ENCODE results near the gene YAP1.

The YAP1 gene

DNA sequence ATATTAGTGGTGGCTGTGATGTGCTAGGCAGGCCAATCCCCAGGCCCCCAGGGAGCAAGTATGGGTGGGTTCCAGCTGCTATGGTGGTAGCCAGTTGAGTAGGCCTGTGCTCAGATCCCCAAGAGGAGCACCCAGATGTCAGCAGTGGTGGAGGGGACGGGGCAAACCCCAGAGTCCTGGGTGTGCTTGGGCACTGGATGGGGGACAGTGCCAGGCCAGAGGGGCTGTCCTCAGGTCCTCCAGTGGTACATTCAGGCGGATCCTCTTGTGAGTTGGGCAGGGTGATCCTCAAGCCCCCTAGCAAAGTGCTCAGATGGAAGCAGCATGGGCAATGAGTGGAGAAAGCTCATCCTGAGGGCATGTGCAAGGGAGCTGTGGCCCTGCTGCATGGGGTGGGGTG lies 37.0 kb upstream of the YAP1 start:
- DNase-seq (ENCODE audit: low read depth in 2 of 2): no peak
- no peak overlapping the region for H3K4me3 ChIP-seq (replicated peaks in 1 of 2; ENCODE audit: low read depth in 2 of 2, low read length in 2 of 2)
- TF ChIP-seq, protein P1, sequence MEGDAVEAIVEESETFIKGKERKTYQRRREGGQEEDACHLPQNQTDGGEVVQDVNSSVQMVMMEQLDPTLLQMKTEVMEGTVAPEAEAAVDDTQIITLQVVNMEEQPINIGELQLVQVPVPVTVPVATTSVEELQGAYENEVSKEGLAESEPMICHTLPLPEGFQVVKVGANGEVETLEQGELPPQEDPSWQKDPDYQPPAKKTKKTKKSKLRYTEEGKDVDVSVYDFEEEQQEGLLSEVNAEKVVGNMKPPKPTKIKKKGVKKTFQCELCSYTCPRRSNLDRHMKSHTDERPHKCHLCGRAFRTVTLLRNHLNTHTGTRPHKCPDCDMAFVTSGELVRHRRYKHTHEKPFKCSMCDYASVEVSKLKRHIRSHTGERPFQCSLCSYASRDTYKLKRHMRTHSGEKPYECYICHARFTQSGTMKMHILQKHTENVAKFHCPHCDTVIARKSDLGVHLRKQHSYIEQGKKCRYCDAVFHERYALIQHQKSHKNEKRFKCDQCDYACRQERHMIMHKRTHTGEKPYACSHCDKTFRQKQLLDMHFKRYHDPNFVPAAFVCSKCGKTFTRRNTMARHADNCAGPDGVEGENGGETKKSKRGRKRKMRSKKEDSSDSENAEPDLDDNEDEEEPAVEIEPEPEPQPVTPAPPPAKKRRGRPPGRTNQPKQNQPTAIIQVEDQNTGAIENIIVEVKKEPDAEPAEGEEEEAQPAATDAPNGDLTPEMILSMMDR (IDR thresholded peaks at IDR 0.05; ENCODE audit: low read depth, low read length): no peak

DNA sequence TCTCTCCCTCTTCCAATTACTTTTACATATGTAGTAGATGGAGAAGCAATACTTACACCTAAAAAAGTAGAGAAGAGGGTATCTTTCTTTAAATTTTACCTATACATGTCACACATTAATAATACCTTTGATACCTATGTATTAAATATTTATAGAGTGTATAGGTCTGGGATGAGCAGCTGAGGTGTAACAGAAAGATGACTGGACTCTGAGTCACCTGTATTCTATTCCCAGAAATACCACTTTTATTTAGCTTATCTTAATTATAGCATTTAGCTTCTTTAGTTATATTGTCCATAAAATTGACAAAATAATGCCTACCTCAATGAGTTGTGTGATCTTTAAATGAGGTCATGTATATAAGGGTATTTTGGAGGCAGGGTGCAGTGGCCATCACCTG lies 30.6 kb upstream of the YAP1 start:
- DNase-seq (ENCODE audit: low read depth in 2 of 2): no peak
- TF ChIP-seq, protein P1 (IDR thresholded peaks at IDR 0.05; ENCODE audit: low read depth, low read length): no peak
- no peak overlapping the region for H3K4me3 ChIP-seq (replicated peaks in 1 of 2; ENCODE audit: low read depth in 2 of 2, low read length in 2 of 2)

DNA sequence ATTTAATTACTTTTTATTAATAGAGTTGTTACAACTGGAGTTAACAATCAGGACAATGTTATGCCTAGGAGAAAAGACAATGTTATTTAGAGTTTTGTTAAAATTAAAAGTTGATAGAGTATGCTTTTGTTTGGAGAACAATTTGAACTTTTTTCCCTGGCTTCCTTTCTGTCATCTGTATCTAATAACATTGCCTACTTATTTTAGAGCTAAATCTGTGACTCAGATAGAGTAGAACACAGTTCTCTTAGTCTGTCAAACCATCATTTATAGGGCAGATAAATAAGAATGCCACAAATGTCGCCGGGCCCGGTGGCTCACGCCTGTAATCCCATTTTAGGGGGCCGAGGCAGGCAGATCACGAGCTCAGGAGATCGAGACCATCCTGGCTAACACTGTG lies 28.9 kb upstream of the YAP1 start:
- H3K4me3 ChIP-seq (replicated peaks in 1 of 2; ENCODE audit: low read depth in 2 of 2, low read length in 2 of 2): no peak overlapping the region
- no peak for DNase-seq (ENCODE audit: low read depth in 2 of 2)
- TF ChIP-seq, protein P1 (IDR thresholded peaks at IDR 0.05; ENCODE audit: low read depth, low read length): no peak

DNA sequence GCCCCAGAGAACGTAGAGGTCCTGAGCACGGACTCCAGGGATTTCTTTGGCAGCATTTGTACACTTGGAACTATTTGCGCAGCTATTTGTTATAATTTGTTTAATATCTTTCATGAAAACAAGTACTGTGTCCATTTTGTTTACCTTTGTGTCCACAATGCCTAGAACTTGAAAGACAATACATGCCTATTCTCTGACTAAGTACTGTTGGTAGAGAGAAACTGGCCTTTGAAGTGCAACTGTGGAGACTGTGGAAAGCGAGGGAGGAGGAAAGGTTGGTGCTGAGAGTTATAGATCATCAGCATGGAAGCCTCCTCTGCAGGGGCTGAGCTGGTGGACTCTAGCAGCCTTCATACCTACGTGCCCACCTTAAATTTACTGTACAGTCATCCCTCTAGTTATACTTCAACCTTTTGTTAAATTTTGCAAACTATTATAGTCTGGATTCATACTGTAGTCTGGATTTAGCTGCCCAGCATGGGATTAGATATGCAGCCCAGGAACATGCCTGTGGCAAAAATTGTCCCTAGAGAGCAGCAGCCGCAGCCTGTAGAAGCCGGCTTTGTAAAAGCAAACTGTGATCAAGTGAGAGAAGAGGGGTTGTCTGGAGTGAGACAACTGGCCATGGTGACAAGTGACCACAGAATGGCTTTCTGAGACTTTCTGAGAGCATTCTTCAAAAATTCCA lies 24.2 kb upstream of the YAP1 start:
- H3K4me3 ChIP-seq (replicated peaks in 1 of 2; ENCODE audit: low read depth in 2 of 2, low read length in 2 of 2): no peak overlapping the region
- TF ChIP-seq, protein P1 (IDR thresholded peaks at IDR 0.05; ENCODE audit: low read depth, low read length): no peak
- DNase-seq (ENCODE audit: low read depth in 2 of 2): peak in 1 of 2 donors; percentile 39

DNA sequence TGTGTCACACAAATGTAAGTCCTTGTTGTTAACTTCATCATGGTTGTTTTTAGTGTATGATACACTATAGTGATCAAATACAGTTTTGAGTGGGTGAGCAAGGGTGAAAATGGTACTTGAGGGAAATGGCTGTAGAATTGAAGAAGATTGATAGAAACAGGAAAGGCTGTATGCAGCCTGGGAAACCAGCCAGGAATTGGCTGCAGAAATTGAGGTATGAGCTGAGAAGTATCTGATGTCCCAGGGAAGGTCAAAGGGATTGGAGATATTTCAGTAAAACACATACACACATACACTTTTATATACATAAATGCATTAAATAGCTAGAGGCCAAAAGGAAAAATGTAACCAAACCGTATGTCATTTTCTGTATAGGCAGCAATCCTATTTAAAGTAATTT lies 13.1 kb upstream of the YAP1 start:
- no peak for DNase-seq (ENCODE audit: low read depth in 2 of 2)

DNA sequence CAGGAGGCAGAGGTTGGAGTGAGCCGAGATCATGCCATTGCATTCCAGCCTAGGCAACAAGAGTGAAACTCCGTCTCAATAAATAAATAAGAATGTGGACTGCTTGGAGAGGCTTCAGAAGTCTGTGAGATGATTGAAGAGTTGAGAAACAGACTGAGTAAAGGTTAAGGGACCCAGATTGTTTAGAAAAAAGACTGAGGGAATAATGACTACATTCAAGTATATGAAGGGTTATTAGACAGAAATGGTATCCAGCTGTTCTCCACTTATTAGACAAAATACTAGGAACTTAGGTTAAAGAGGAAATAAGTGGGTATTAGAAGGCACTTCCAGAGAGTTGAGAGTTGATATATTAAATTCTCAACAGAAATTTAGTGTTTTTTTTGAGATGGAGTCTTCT lies 10.5 kb upstream of the YAP1 start:
- TF ChIP-seq, protein P1 (IDR thresholded peaks at IDR 0.05; ENCODE audit: low read depth, low read length): no peak
- DNase-seq (ENCODE audit: low read depth in 2 of 2): no peak

More for the DNA sequence above, 13.1 kb upstream of the YAP1 start:
- H3K4me3 ChIP-seq (replicated peaks in 1 of 2; ENCODE audit: low read depth in 2 of 2, low read length in 2 of 2): no peak overlapping the region
- TF ChIP-seq, protein P1 (IDR thresholded peaks at IDR 0.05; ENCODE audit: low read depth, low read length): no peak

More for the DNA sequence above, 10.5 kb upstream of the YAP1 start:
- no peak overlapping the region for H3K4me3 ChIP-seq (replicated peaks in 1 of 2; ENCODE audit: low read depth in 2 of 2, low read length in 2 of 2)
